H1 (cell line): Measurements from ENCODE around the gene ACSL6. TPM values are rescaled to one million over a fixed set of nuclear protein-coding genes. Genes with fewer than 3 reads are reported as not detected.

ENCODE experiments used
- polyA plus RNA-seq, 7 experiments: library from polyadenylated mRNA; depleted of rRNA in 3 of 7; stranded (reverse) in 5 of 7; unstranded in 2 of 7; fragments of >200 nt in 5 of 7; fragments of 200-250 nt in 2 of 7; gene quantifications; 1 replicate in 5 of 7; 2 replicates in 1 of 7; 4 replicates in 1 of 7; pipeline versions ENCODE4 v1.2.1 to v1.2.3, GENCODE V29; 2011 to 2013; ENCODE audit warnings: missing spikeins in 2 of 7, mixed read lengths in 2 of 7
- total RNA-seq: library from RNA; stranded (reverse); fragmentation: NEBNext Ultra II Directional; extraction: Animal tissue kit (Norgen Biotek cat#: 25700); gene quantifications from 2 replicates; pipeline ENCODE4 v1.2.1, GENCODE V29; 2021
- TF ChIP-seq, protein P1 (sequence below): IDR thresholded peaks from 2 replicates; pipeline ENCODE4 v1.6.1; 2011; ENCODE audit warnings: low read depth, mild to moderate bottlenecking, low read length; ENCODE audit not compliant: insufficient read depth

The ACSL6 gene
- total and polyA plus RNA-seq, 2 of the 8 experiments (the other 6 are each of a cell fraction or from before 2014, with no cell fraction given), result 2.3 to 2.4 TPM

DNA sequence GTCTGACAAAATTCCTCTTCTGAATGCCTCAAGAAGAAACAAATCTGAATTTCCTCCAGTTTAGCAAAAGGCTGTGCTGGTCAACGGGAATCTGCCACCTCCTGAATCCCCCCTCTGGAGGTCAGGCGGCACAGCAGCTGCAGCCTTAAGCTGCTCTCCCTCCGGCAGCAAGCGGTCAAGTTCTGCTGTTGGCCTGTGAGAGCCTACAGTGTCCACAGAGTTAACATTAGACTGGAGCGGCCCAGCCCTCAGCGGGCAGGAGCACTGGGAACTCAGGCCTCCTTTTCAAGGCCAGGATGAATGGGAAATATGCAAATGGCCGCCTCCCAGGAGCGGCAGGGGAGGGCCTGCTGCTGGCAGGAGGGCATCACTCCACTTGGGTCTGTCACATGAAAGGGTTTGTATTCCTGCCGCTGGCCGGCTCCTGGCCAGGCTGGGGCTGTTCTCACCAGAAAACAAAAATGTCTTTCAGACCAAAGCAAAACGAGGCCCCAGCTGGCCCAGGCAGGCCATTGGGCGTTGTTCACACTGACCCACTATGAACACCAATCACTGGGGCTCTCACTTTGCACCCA lies 8.2 kb downstream of the ACSL6 start (continued):
- TF ChIP-seq, protein P1, sequence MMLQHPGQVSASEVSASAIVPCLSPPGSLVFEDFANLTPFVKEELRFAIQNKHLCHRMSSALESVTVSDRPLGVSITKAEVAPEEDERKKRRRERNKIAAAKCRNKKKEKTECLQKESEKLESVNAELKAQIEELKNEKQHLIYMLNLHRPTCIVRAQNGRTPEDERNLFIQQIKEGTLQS, result no peak
